Muscle layer of colon (tissue), 2 donors: Measurements from ENCODE around the gene ENPP3.

Experiments used
- H3K27ac ChIP-seq: one replicate; pipeline ENCODE4 v1.7.0; 2013; ENCODE audit warnings: low read depth, mild to moderate bottlenecking, low read length, moderate library complexity
- H3K27me3 ChIP-seq, 2 donors: one replicate each; pipeline ENCODE4 v1.7.0; 2013; ENCODE audit warnings: low read length in 2 of 2, mild to moderate bottlenecking in 2 of 2; ENCODE audit not compliant: insufficient read depth in 2 of 2, control insufficient read depth in 1 of 2
- H3K36me3 ChIP-seq: one replicate; pipeline ENCODE4 v1.7.0; 2013; ENCODE audit warnings: mild to moderate bottlenecking, low read length; ENCODE audit not compliant: insufficient read depth
- H3K4me1 ChIP-seq: one replicate; pipeline ENCODE4 v1.7.0; 2013; ENCODE audit warnings: mild to moderate bottlenecking, low read length; ENCODE audit not compliant: insufficient read depth
- H3K4me3 ChIP-seq, 2 donors: one replicate each; pipeline ENCODE4 v1.7.0; 2013; ENCODE audit warnings: low read length in 2 of 2, low read depth in 1 of 2, mild to moderate bottlenecking in 1 of 2, moderate library complexity in 1 of 2
- H3K9ac ChIP-seq: one replicate; pipeline ENCODE4 v1.7.0; 2013; ENCODE audit warnings: low read length
- H3K9me3 ChIP-seq: one replicate; pipeline ENCODE4 v1.7.0; 2013; ENCODE audit warnings: mild to moderate bottlenecking, low read length
- donor health status: abdominal sarcoma.
- donor health status: Adenocarcinoma of cecum.

ENPP3 gene

GRCh38 chr6:131761060-131761761 lies 124.1 kb downstream of the ENPP3 start:
- H3K36me3 ChIP-seq, result no peaks in the 10 kb centered on the region

GRCh38 chr6:131761762-131762067 lies 124.6 kb downstream of the ENPP3 start:
- H3K4me1 ChIP-seq, result no peaks in the 10 kb centered on the region
- H3K9me3 ChIP-seq, result no peaks in the 10 kb centered on the region
- no peaks in the 10 kb centered on the region for H3K36me3 ChIP-seq
- no peak overlapping the region for H3K27ac ChIP-seq
- no peaks in the 10 kb centered on the region for H3K27me3 ChIP-seq
- no peak overlapping the region for H3K4me3 ChIP-seq
- no peak overlapping the region for H3K9ac ChIP-seq

More at GRCh38 chr6:131761060-131761761, 124.1 kb downstream of the ENPP3 start:
- H3K27me3 ChIP-seq, result no peaks in the 10 kb centered on the region
- no peak overlapping the region for H3K4me3 ChIP-seq
- no peak overlapping the region for H3K27ac ChIP-seq
- H3K9ac ChIP-seq, result no peak overlapping the region
- H3K9me3 ChIP-seq, result no peaks in the 10 kb centered on the region
- no peaks in the 10 kb centered on the region for H3K4me1 ChIP-seq

GRCh38 chr6:131762984-131763383 lies 125.9 kb downstream of the ENPP3 start:
- no peaks in the 10 kb centered on the region for H3K4me1 ChIP-seq
- no peaks in the 10 kb centered on the region for H3K9me3 ChIP-seq
- no peaks in the 10 kb centered on the region for H3K27me3 ChIP-seq

GRCh38 chr6:131763749-131764148 lies 126.6 kb downstream of the ENPP3 start:
- H3K4me1 ChIP-seq, result no peaks in the 10 kb centered on the region
- H3K27me3 ChIP-seq, result no peaks in the 10 kb centered on the region
- H3K4me3 ChIP-seq, result no peak overlapping the region
- no peaks in the 10 kb centered on the region for H3K9me3 ChIP-seq
- no peak overlapping the region for H3K27ac ChIP-seq
- H3K36me3 ChIP-seq, result no peaks in the 10 kb centered on the region
- H3K9ac ChIP-seq, result no peak overlapping the region

More at GRCh38 chr6:131762984-131763383, 125.9 kb downstream of the ENPP3 start:
- no peak overlapping the region for H3K27ac ChIP-seq
- H3K9ac ChIP-seq, result no peak overlapping the region
- no peaks in the 10 kb centered on the region for H3K36me3 ChIP-seq
- no peak overlapping the region for H3K4me3 ChIP-seq

GRCh38 chr6:131764350-131764749 lies 127.2 kb downstream of the ENPP3 start:
- Histone ChIP-seq H3K4me3 (no peak overlapping the region), H3K9me3 (no peaks in the 10 kb centered on the region), H3K36me3 (no peaks in the 10 kb centered on the region), H3K27ac (no peak overlapping the region), H3K27me3 (no peaks in the 10 kb centered on the region), H3K9ac (no peak overlapping the region), H3K4me1 (no peaks in the 10 kb centered on the region)

- Histone ChIP-seq H3K9me3 (no peaks in the 10 kb centered on the region), H3K9ac (no peak overlapping the region), H3K27ac (no peak overlapping the region), H3K36me3 (no peaks in the 10 kb centered on the region), H3K4me1 (no peaks in the 10 kb centered on the region), H3K27me3 (no peaks in the 10 kb centered on the region), H3K4me3 (no peak overlapping the region)
Measured at GRCh38 chr6:131765081-131765803, 128.1 kb downstream of the ENPP3 start.

- Histone ChIP-seq H3K4me1 (no peaks in the 10 kb centered on the region), H3K9me3 (no peaks in the 10 kb centered on the region), H3K27ac (no peak overlapping the region), H3K27me3 (no peaks in the 10 kb centered on the region), H3K36me3 (no peaks in the 10 kb centered on the region), H3K9ac (no peak overlapping the region), H3K4me3 (no peak overlapping the region)
Measured at GRCh38 chr6:131765804-131766135, 128.7 kb downstream of the ENPP3 start.

GRCh38 chr6:131766631-131767030 lies 129.5 kb downstream of the ENPP3 start:
- no peaks in the 10 kb centered on the region for H3K36me3 ChIP-seq
- no peaks in the 10 kb centered on the region for H3K9me3 ChIP-seq
- H3K4me1 ChIP-seq, result no peaks in the 10 kb centered on the region

GRCh38 chr6:131768964-131769363 lies 131.9 kb downstream of the ENPP3 start:
- H3K27ac ChIP-seq, result no peak overlapping the region
- H3K9me3 ChIP-seq, result no peaks in the 10 kb centered on the region
- no peaks in the 10 kb centered on the region for H3K36me3 ChIP-seq
- no peaks in the 10 kb centered on the region for H3K4me1 ChIP-seq
- no peaks in the 10 kb centered on the region for H3K27me3 ChIP-seq
- H3K9ac ChIP-seq, result no peak overlapping the region
- no peak overlapping the region for H3K4me3 ChIP-seq

More at GRCh38 chr6:131766631-131767030, 129.5 kb downstream of the ENPP3 start:
- Histone ChIP-seq H3K9ac (no peak overlapping the region), H3K27ac (no peak overlapping the region), H3K4me3 (no peak overlapping the region), H3K27me3 (no peaks in the 10 kb centered on the region)

- H3K9ac ChIP-seq, result no peak overlapping the region
- H3K36me3 ChIP-seq, result no peaks in the 10 kb centered on the region
- H3K9me3 ChIP-seq, result no peaks in the 10 kb centered on the region
- no peak overlapping the region for H3K27ac ChIP-seq
- no peaks in the 10 kb centered on the region for H3K27me3 ChIP-seq
- H3K4me3 ChIP-seq, result no peak overlapping the region
- no peaks in the 10 kb centered on the region for H3K4me1 ChIP-seq
Measured at GRCh38 chr6:131769385-131770141, 132.5 kb downstream of the ENPP3 start.

- Histone ChIP-seq H3K4me1 (no peaks in the 10 kb centered on the region), H3K27ac (no peak overlapping the region), H3K9me3 (no peaks in the 10 kb centered on the region), H3K4me3 (no peak overlapping the region), H3K9ac (no peak overlapping the region), H3K27me3 (no peaks in the 10 kb centered on the region), H3K36me3 (no peaks in the 10 kb centered on the region)
Measured at GRCh38 chr6:131770776-131771175, 133.7 kb downstream of the ENPP3 start.
